Mucosa of stomach (tissue), 1 donor: ENCODE results near the gene SERAC1.

Experiments
- H3K27me3 ChIP-seq: one replicate; pipeline ENCODE4 v1.7.0; 2013; ENCODE audit warnings: mild to moderate bottlenecking, low read length; ENCODE audit not compliant: control insufficient read depth, insufficient read depth
- H3K36me3 ChIP-seq: one replicate; pipeline ENCODE4 v1.7.0; 2013; ENCODE audit warnings: low read length; ENCODE audit not compliant: control insufficient read depth, insufficient read depth
- H3K4me1 ChIP-seq: one replicate; pipeline ENCODE4 v1.7.0; 2013; ENCODE audit warnings: mild to moderate bottlenecking, low read length; ENCODE audit not compliant: control insufficient read depth, insufficient read depth
- H3K4me3 ChIP-seq: one replicate; pipeline ENCODE4 v1.7.0; 2013; ENCODE audit warnings: low read length
- H3K9ac ChIP-seq: one replicate; pipeline ENCODE4 v1.7.0; 2013; ENCODE audit warnings: mild to moderate bottlenecking, low read length, moderate library complexity
- H3K9me3 ChIP-seq: one replicate; pipeline ENCODE4 v1.7.0; 2013; ENCODE audit warnings: mild to moderate bottlenecking, low read length, moderate library complexity; ENCODE audit not compliant: control insufficient read depth
- donor health status: Pancreatic carcinoma.

Gene SERAC1

GRCh38 chr6:158083455-158084325, 84.4 kb downstream of the SERAC1 start:
- no peaks in the 10 kb centered on the region for H3K36me3 ChIP-seq
- H3K9me3 ChIP-seq = no peaks in the 10 kb centered on the region
- H3K4me1 ChIP-seq = no peaks in the 10 kb centered on the region
- no peaks in the 10 kb centered on the region for H3K27me3 ChIP-seq
- H3K4me3 ChIP-seq = no peak overlapping the region
- no peak overlapping the region for H3K9ac ChIP-seq

DNA sequence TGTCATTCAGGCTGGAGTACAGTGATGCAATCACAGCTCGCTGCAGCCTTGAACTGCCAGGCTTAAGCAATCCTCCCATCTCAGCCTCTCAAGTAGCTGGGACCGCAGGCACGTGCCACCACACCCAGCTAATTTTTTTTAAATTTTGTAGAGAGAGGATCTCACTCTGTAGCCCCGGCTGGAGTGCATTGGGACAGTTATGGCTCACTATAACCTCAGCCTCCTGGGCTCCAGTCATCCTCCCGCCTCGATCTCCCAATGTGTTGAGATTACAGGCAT, 86.5 kb downstream of the SERAC1 start:
- Histone ChIP-seq H3K4me3 (no peak overlapping the region), H3K9me3 (no peaks in the 10 kb centered on the region), H3K4me1 (no peaks in the 10 kb centered on the region), H3K27me3 (no peaks in the 10 kb centered on the region), H3K36me3 (peaks cover 7% of the 10 kb centered on the region), H3K9ac (no peak overlapping the region)

DNA sequence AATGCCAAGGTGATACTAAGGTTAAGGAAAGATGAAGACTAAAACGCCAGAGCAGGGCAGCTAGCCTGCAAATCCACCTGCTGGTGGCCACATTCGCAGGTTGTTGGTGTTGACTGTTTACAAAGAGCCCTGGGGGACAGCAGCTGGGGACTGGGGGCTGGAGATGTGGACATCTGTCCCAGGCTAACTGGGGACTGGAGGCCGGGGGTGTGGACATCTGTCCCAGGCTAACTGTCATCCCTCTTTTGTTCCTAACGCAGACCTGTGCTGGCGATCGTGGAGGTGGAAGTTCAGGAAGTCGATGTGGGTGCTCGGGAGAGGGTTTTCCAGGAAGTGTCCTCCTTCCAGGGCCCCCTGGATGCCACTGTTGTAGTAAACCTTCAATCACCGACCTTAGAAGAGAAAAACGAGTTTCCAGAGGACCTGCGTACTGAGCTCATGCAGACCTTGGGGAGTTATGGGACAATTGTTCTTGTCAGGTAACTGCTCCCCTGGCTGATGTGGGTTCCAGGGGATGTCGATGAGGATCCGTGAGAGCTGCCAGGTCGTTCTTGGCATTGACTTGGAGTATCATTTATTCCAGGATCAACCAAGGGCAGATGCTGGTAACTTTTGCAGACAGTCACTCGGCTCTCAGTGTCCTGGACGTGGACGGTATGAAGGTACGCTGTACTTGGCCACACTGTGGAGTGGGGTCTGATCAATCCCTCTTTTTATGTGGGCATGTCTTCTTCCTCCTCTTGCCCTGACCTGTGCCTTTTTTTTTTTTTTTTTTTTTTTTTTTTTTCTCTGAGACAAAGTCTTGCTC, 87.0 kb downstream of the SERAC1 start:
- H3K4me3 ChIP-seq = no peak overlapping the region
- H3K9ac ChIP-seq = no peak overlapping the region
- H3K4me1 ChIP-seq = no peaks in the 10 kb centered on the region
- no peaks in the 10 kb centered on the region for H3K27me3 ChIP-seq
- H3K36me3 ChIP-seq = peaks cover 7% of the 10 kb centered on the region
- no peaks in the 10 kb centered on the region for H3K9me3 ChIP-seq

GRCh38 chr6:158078320-158078719, 89.7 kb downstream of the SERAC1 start:
- Histone ChIP-seq H3K4me3 (no peak overlapping the region), H3K4me1 (no peaks in the 10 kb centered on the region), H3K36me3 (peaks cover 7% of the 10 kb centered on the region), H3K9ac (no peak overlapping the region), H3K9me3 (no peaks in the 10 kb centered on the region), H3K27me3 (no peaks in the 10 kb centered on the region)

DNA sequence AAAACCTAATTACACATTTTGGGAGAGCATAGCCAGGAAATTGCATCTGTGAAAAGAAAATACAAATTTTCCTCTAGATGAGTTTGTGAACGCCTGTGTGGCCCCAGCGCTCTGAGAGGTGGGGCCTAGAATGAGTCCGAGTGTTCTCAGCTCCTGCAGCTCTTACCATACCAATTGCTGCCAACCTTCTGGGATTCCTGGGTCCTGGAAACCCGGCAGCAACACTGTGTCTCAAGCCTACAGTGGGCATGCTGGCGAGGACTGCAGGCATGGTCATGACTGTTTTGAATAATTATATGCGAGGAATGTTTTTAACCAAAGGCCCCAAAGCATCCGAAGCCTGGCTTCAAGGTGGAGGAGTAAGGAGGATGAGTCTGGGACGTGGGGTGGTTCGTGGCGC, 90.4 kb downstream of the SERAC1 start:
- H3K27me3 ChIP-seq = no peaks in the 10 kb centered on the region
- no peak overlapping the region for H3K9ac ChIP-seq
- no peaks in the 10 kb centered on the region for H3K9me3 ChIP-seq
- peaks cover 7% of the 10 kb centered on the region for H3K36me3 ChIP-seq
- no peaks in the 10 kb centered on the region for H3K4me1 ChIP-seq
- H3K4me3 ChIP-seq = no peak overlapping the region

DNA sequence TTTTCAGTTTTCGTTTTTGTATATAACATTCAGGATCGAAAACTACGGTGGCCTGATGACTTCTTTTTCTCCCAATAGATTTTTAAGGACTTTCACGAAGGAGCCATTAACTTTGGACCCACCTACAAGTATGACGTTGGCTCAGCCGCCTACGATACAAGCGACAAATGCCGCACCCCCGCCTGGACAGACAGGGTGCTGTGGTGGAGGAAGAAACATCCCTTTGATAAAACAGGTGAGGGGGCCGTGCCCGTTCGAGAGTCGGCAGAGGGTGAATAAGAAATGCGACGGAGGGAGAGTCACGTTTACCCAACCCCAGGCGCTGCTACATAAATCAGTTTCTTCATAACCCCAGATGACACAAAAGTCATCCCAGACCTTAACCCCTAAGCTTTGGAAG, 91.5 kb downstream of the SERAC1 start:
- H3K4me1 ChIP-seq = peaks cover 4% of the 10 kb centered on the region
- peaks cover 7% of the 10 kb centered on the region for H3K36me3 ChIP-seq
- no peak overlapping the region for H3K9ac ChIP-seq
- no peaks in the 10 kb centered on the region for H3K9me3 ChIP-seq
- H3K27me3 ChIP-seq = no peaks in the 10 kb centered on the region
- no peak overlapping the region for H3K4me3 ChIP-seq

DNA sequence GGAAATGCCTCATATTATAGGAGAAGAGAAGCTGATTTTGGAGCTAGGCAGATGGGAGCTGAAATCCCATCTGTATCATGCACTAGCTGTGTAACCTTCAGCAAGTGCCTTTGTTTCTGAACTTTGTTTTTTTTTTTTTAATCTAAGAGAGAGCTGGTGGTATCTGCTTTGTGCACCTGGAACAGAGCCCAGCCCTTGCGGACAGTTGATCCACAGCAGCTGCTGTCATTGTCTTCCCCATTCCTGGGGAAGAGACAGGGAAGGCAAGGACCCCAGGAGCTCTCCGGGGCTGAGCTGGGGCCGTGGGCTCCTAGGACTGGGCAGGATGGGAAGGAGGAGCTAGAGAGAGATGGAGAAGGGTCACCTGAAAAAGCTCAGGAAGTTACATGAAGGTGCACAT, 94.3 kb downstream of the SERAC1 start:
- Histone ChIP-seq H3K36me3 (peaks cover 7% of the 10 kb centered on the region), H3K9ac (no peak overlapping the region), H3K9me3 (no peaks in the 10 kb centered on the region), H3K4me3 (no peak overlapping the region), H3K27me3 (no peaks in the 10 kb centered on the region), H3K4me1 (peaks cover 13% of the 10 kb centered on the region)

DNA sequence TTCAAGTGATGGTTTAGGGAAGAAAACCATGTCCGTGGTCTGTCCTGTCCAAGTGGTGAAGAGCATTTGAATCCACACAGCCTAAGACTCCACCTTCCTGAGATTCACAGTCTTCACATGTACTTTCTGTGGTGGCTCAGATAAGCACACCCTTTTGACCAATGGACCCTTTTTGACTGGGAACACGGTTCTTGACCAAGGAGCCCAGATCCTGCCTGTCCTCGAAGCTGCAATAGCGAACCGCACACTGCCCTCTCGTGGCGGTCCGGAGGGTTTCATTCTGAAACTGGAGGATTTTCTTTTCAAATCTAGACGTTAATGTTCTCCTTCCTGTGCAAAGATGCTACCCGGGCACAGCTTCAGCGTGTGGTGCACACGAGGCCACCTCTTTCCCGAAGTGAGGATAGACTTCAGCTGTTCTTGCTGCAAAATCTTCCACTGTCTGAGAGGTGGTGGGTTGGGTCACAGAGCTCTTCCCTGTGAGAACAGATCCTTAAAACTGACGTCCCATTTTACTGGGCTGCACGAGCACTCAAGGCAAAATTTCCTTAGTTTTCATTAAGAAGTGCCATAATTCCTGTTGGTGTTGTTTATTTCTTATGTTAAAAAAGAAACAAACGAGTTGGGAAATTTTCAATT, 95.9 kb downstream of the SERAC1 start:
- H3K36me3 ChIP-seq = no peaks in the 10 kb centered on the region
- H3K9me3 ChIP-seq = no peaks in the 10 kb centered on the region
- no peak overlapping the region for H3K4me3 ChIP-seq
- no peaks in the 10 kb centered on the region for H3K27me3 ChIP-seq
- no peak overlapping the region for H3K9ac ChIP-seq
- H3K4me1 ChIP-seq = peaks cover 28% of the 10 kb centered on the region

DNA sequence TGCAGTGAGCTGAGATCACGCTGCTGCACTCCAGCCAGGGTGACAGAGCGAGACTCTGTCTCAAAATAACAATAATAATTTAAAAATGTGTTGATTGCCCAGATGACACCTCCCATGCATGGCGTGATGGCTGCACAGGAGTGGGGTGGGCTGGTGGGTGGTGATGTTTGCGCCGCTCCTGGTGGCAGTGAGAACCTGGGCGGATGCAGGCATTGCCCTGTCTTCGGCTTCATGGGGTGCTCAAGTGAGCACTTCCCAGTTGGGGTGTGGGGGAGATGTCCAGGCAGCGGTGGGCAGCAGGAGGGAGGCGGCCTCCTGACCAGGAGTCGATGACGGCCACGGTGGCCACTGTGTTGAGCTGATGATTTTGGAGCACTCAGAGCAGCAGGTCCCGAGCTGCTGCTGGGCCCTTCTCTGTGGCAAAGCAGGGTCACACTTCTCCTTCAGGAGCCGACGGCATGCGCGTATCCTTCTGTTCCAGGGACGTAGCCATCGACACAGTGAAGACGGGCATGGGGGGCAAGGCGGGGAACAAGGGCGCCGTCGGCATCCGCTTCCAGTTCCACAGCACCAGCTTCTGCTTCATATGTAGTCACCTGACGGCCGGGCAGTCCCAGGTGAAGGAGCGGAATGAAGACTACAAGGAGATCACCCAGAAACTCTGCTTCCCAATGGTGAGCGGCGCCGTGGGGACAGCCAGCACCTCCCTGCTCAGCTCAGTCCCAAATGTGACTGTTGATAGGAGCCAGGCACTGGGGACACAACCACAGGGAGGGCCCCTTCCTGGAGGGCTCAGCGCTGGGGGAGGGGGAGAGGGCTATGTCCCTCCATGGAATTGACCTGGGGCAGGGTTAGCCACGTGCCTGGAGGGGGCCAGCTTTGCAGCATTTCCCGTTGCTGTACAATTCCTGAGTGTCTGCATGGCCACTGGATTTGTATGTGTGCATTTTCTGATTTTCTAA, 96.7 kb downstream of the SERAC1 start:
- Histone ChIP-seq H3K4me3 (no peak overlapping the region), H3K36me3 (no peaks in the 10 kb centered on the region), H3K27me3 (no peaks in the 10 kb centered on the region), H3K9ac (no peak overlapping the region), H3K9me3 (no peaks in the 10 kb centered on the region), H3K4me1 (peaks cover 28% of the 10 kb centered on the region)

GRCh38 chr6:158070513-158070912, 97.5 kb downstream of the SERAC1 start:
- H3K9ac ChIP-seq = no peak overlapping the region
- H3K4me3 ChIP-seq = no peak overlapping the region
- no peaks in the 10 kb centered on the region for H3K9me3 ChIP-seq
- H3K4me1 ChIP-seq = peaks cover 28% of the 10 kb centered on the region
- no peaks in the 10 kb centered on the region for H3K27me3 ChIP-seq
- H3K36me3 ChIP-seq = peaks cover 7% of the 10 kb centered on the region

DNA sequence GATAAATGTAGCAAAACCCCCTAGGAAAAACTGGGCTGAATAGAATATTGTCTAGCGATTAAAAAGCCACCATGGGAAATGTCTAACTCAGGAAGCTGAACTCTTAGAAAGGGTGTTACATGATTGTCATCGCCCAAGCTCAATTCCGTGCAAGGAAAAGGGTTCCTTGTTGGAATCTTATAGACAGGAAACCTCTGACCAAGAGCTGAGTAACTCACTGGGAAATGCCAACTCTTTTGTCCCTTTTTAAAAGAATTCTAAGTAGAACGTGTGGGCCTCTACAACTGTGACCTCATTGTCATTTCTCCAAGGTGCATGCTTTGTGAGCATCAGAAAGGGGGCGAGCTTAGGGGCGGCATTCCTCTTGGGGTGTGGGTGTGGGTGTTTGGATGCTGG, 98.3 kb downstream of the SERAC1 start:
- Histone ChIP-seq H3K9ac (no peak overlapping the region), H3K27me3 (no peaks in the 10 kb centered on the region), H3K4me1 (peaks cover 28% of the 10 kb centered on the region), H3K36me3 (peaks cover 7% of the 10 kb centered on the region), H3K4me3 (no peak overlapping the region), H3K9me3 (no peaks in the 10 kb centered on the region)
